Measurements from ENCODE around the gene PDCD10. TPM values are rescaled to one million over a fixed set of nuclear protein-coding genes. Genes with fewer than 3 reads are reported as not detected.

Gene PDCD10
- total and polyA plus RNA-seq, 2 donors, result 48.9 to 88.7 TPM

- 95% methylated on average over 1 of the region's 1 CpG for WGBS
- Histone ChIP-seq H3K4me3 (ENCODE audit: low read depth, low read length) (no peak overlapping the region), H3K27ac (ENCODE audit: low read depth) (no peak overlapping the region), H3K4me1 (ENCODE audit: insufficient read depth) (no peaks in the 10 kb centered on the region), H3K36me3 (ENCODE audit: insufficient read depth) (no peaks in the 10 kb centered on the region)
- no peak for DNase-seq (ENCODE audit: extremely low spot score)
These were observed 82.9 kb downstream of the PDCD10 start for GRCh38 chr3:167651826-167652225.

- Histone ChIP-seq H3K4me3 (ENCODE audit: low read depth, low read length) (no peak overlapping the region), H3K36me3 (ENCODE audit: insufficient read depth) (no peaks in the 10 kb centered on the region), H3K27ac (ENCODE audit: low read depth) (no peak overlapping the region), H3K4me1 (ENCODE audit: insufficient read depth) (no peaks in the 10 kb centered on the region)
- 84% methylated on average over 2 of the region's 2 CpGs for WGBS
- no peak for DNase-seq (ENCODE audit: extremely low spot score)
These were observed 84.2 kb downstream of the PDCD10 start for GRCh38 chr3:167650459-167650858.

GRCh38 chr3:167649746-167650145 lies 84.9 kb downstream of the PDCD10 start:
- no peak for DNase-seq (ENCODE audit: extremely low spot score)
- Histone ChIP-seq H3K4me1 (ENCODE audit: insufficient read depth) (no peaks in the 10 kb centered on the region), H3K4me3 (ENCODE audit: low read depth, low read length) (no peak overlapping the region), H3K27ac (ENCODE audit: low read depth) (no peak overlapping the region), H3K36me3 (ENCODE audit: insufficient read depth) (no peaks in the 10 kb centered on the region)
- WGBS, result 92% methylated on average over 1 of the region's 1 CpG

GRCh38 chr3:167644611-167645010 lies 90.1 kb downstream of the PDCD10 start:
- no peak overlapping the region for H3K27ac ChIP-seq (ENCODE audit: low read depth)
- WGBS, result 75% methylated on average over 1 of the region's 1 CpG
- H3K4me1 ChIP-seq (ENCODE audit: insufficient read depth), result no peaks in the 10 kb centered on the region
- H3K36me3 ChIP-seq (ENCODE audit: insufficient read depth), result no peaks in the 10 kb centered on the region
- no peak for DNase-seq (ENCODE audit: extremely low spot score)
- H3K4me3 ChIP-seq (ENCODE audit: low read depth, low read length), result no peak overlapping the region

Small RNAs within 50 kb of the gene (small RNA-seq; reads per million reads assigned to genes)
- gene HMGN1P8, result not detected

Other genes with a start within 250 kb of the PDCD10 start
- gene WDR49, start 81.0 kb downstream of the PDCD10 start, total RNA-seq, result 17.1 TPM
- gene WDR49, start 81.0 kb downstream of the PDCD10 start, polyA plus RNA-seq, result 0.08 TPM
- 10.0 TPM for gene SERPINI1, start 829 bp upstream of the PDCD10 start, total RNA-seq
- 8.9 TPM for gene SERPINI1, start 829 bp upstream of the PDCD10 start, polyA plus RNA-seq

All from urinary bladder (tissue), 4 donors.